Muscle of leg (tissue), 11 donors: ENCODE measurements around the gene TTC34. TPM values are rescaled to one million over a fixed set of nuclear protein-coding genes. Genes with fewer than 3 reads are reported as not detected.

ENCODE experiments used
- DNase-seq: peaks from one replicate; pipeline ENCODE4 v3.0.0; 2013
- H3K27ac ChIP-seq: one replicate; pipeline ENCODE4 v1.5.1; 2013; ENCODE audit warnings: mild to moderate bottlenecking, low read length, control low read depth
- H3K27me3 ChIP-seq: one replicate; pipeline ENCODE4 v1.6.1; 2013; ENCODE audit warnings: low read length; ENCODE audit not compliant: control insufficient read depth, insufficient read depth
- H3K36me3 ChIP-seq: one replicate; pipeline ENCODE4 v1.6.1; 2013; ENCODE audit warnings: low read length; ENCODE audit not compliant: control insufficient read depth, insufficient read depth
- H3K4me1 ChIP-seq: one replicate; pipeline ENCODE4 v1.6.1; 2013; ENCODE audit warnings: low read length; ENCODE audit not compliant: control insufficient read depth, insufficient read depth
- H3K4me3 ChIP-seq: one replicate; pipeline ENCODE4 v1.5.1; 2013; ENCODE audit warnings: low read length, control low read depth
- H3K9me3 ChIP-seq: replicated peaks from 2 replicates; pipeline ENCODE4 v1.6.1; 2013; ENCODE audit warnings: low read depth, low read length; ENCODE audit not compliant: control insufficient read depth
- WGBS: methylation state at CpG from one replicate; pipeline ENCODE4 v1.1.5; 2013; ENCODE audit warnings: missing lambda C conversion rate; ENCODE audit not compliant: insufficient coverage; 5-methylcytosine and 5-hydroxymethylcytosine counted together
- polyA plus RNA-seq, 8 donors: library from polyadenylated mRNA; unstranded; fragments of 120-200 nt; gene quantifications; one replicate each; pipeline versions ENCODE4 v1.2.1 to v1.2.3, GENCODE V29; 2013; ENCODE audit warnings: inconsistent platforms in 1 of 8, low replicate concordance in 1 of 8; ENCODE audit not compliant: insufficient read length in 8 of 8, insufficient read depth in 1 of 8
- total RNA-seq: library from RNA; stranded (reverse); fragments of 120-200 nt; gene quantifications from one replicate; pipeline ENCODE4 v1.2.4, GENCODE V29; 2013

Gene TTC34
- total and polyA plus RNA-seq, 9 donors, result 0.07 to 0.50 (median 0.22) TPM

GRCh38 chr1:2596530-2597333 lies 204.8 kb downstream of the TTC34 start:
- H3K27ac ChIP-seq, result no peak overlapping the region
- H3K4me1 ChIP-seq, result peaks cover 11% of the 10 kb centered on the region
- no peak overlapping the region for H3K4me3 ChIP-seq
- peaks cover 5% of the 10 kb centered on the region for H3K9me3 ChIP-seq
- 77% methylated on average over 21 of the region's 28 CpGs for WGBS
- no peaks in the 10 kb centered on the region for H3K27me3 ChIP-seq
- H3K36me3 ChIP-seq, result no peaks in the 10 kb centered on the region
- no peak for DNase-seq

GRCh38 chr1:2595812-2596529 lies 205.5 kb downstream of the TTC34 start:
- no peaks in the 10 kb centered on the region for H3K27me3 ChIP-seq
- DNase-seq, result no peak
- WGBS, result 82% methylated on average over 30 of the region's 31 CpGs

GRCh38 chr1:2595261-2595811 lies 206.2 kb downstream of the TTC34 start:
- H3K27me3 ChIP-seq, result no peaks in the 10 kb centered on the region
- WGBS, result 73% methylated on average over 13 of the region's 19 CpGs
- no peaks in the 10 kb centered on the region for H3K36me3 ChIP-seq
- H3K4me3 ChIP-seq, result no peak overlapping the region
- DNase-seq, result no peak
- peaks cover 5% of the 10 kb centered on the region for H3K9me3 ChIP-seq
- H3K27ac ChIP-seq, result no peak overlapping the region
- H3K4me1 ChIP-seq, result peaks cover 11% of the 10 kb centered on the region

More at GRCh38 chr1:2595812-2596529, 205.5 kb downstream of the TTC34 start:
- Histone ChIP-seq H3K9me3 (peaks cover 5% of the 10 kb centered on the region), H3K4me1 (peaks cover 11% of the 10 kb centered on the region), H3K27ac (no peak overlapping the region), H3K4me3 (no peak overlapping the region), H3K36me3 (no peaks in the 10 kb centered on the region)

- Histone ChIP-seq H3K27me3 (no peaks in the 10 kb centered on the region), H3K36me3 (no peaks in the 10 kb centered on the region), H3K27ac (no peak overlapping the region), H3K4me1 (peaks cover 11% of the 10 kb centered on the region), H3K4me3 (no peak overlapping the region), H3K9me3 (peaks cover 5% of the 10 kb centered on the region)
- 90% methylated on average over 17 of the region's 17 CpGs for WGBS
- no peak for DNase-seq
Observed at GRCh38 chr1:2594641-2595131, 206.8 kb downstream of the TTC34 start.

- Histone ChIP-seq H3K4me1 (peaks cover 11% of the 10 kb centered on the region), H3K27ac (no peak overlapping the region), H3K4me3 (no peak overlapping the region), H3K36me3 (no peaks in the 10 kb centered on the region), H3K27me3 (no peaks in the 10 kb centered on the region), H3K9me3 (peaks cover 5% of the 10 kb centered on the region)
- WGBS, result 65% methylated on average over 19 of the region's 20 CpGs
- peak; percentile 29 for DNase-seq
Observed at GRCh38 chr1:2594001-2594640, 207.4 kb downstream of the TTC34 start.

GRCh38 chr1:2593251-2593878 lies 208.1 kb downstream of the TTC34 start:
- no peak overlapping the region for H3K4me3 ChIP-seq
- H3K9me3 ChIP-seq, result peaks cover under 1% of the 10 kb centered on the region
- no peak for DNase-seq
- peaks cover 6% of the 10 kb centered on the region for H3K36me3 ChIP-seq
- H3K27me3 ChIP-seq, result no peaks in the 10 kb centered on the region
- H3K27ac ChIP-seq, result no peak overlapping the region
- WGBS, result 58% methylated on average over 21 of the region's 26 CpGs
- H3K4me1 ChIP-seq, result peaks cover 11% of the 10 kb centered on the region

- no peak for DNase-seq
- no peaks in the 10 kb centered on the region for H3K27me3 ChIP-seq
- peaks cover 6% of the 10 kb centered on the region for H3K36me3 ChIP-seq
- no peaks in the 10 kb centered on the region for H3K9me3 ChIP-seq
- H3K27ac ChIP-seq, result no peak overlapping the region
- 76% methylated on average over 14 of the region's 15 CpGs for WGBS
- H3K4me1 ChIP-seq, result peaks cover 14% of the 10 kb centered on the region
- H3K4me3 ChIP-seq, result no peak overlapping the region
Observed at GRCh38 chr1:2592672-2593071, 208.8 kb downstream of the TTC34 start.

- H3K27ac ChIP-seq, result no peak overlapping the region
- H3K27me3 ChIP-seq, result no peaks in the 10 kb centered on the region
- H3K4me3 ChIP-seq, result no peak overlapping the region
- peaks cover 21% of the 10 kb centered on the region for H3K4me1 ChIP-seq
- no peak for DNase-seq
- H3K36me3 ChIP-seq, result peaks cover 6% of the 10 kb centered on the region
- WGBS, result 87% methylated on average over 4 of the region's 12 CpGs
- H3K9me3 ChIP-seq, result no peaks in the 10 kb centered on the region
Observed at GRCh38 chr1:2591581-2592261, 209.8 kb downstream of the TTC34 start.

- 75% methylated on average over 2 of the region's 5 CpGs for WGBS
- Histone ChIP-seq H3K4me1 (peaks cover 21% of the 10 kb centered on the region), H3K9me3 (no peaks in the 10 kb centered on the region), H3K27me3 (no peaks in the 10 kb centered on the region), H3K27ac (no peak overlapping the region), H3K4me3 (no peak overlapping the region), H3K36me3 (peaks cover 6% of the 10 kb centered on the region)
- no peak for DNase-seq
Observed at GRCh38 chr1:2591233-2591580, 210.3 kb downstream of the TTC34 start.
